Raji (cell line): ENCODE results near the gene PRPH2.

Experiments used
- POLR2A ChIP-seq: IDR thresholded peaks from 2 replicates; pipeline ENCODE4 v1.6.1; 2011; ENCODE audit warnings: low read depth, low read length, control low read depth; ENCODE audit not compliant: insufficient read depth

The PRPH2 gene

GRCh38 chr6:42715871-42716270, 6.5 kb downstream of the PRPH2 start:
- no peak for TF ChIP-seq POLR2A

- TF ChIP-seq POLR2A: no peak
These were observed 8.2 kb downstream of the PRPH2 start for GRCh38 chr6:42714098-42714761.

GRCh38 chr6:42711930-42712329, 10.5 kb downstream of the PRPH2 start:
- no peak for TF ChIP-seq POLR2A

DNA sequence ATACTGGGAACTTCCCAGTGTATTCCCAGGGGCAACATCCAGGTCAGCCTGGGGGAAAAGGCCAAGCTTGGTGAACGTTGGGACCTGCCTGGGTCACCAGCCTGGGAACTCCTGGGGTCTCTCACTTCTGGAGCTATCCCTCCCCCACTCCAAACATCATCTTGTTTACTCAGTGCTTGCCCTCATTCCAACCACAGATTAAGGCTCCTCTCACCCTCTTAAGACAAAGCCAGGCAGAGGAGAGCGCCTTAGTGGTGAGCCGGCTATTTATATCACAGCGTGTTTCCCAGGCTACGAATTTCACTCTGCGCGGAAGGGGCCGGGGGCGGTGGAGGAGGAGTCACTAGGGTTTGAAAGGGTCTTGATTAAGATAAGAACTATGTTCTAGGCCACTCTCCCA, 12.1 kb downstream of the PRPH2 start:
- TF ChIP-seq POLR2A: no peak

DNA sequence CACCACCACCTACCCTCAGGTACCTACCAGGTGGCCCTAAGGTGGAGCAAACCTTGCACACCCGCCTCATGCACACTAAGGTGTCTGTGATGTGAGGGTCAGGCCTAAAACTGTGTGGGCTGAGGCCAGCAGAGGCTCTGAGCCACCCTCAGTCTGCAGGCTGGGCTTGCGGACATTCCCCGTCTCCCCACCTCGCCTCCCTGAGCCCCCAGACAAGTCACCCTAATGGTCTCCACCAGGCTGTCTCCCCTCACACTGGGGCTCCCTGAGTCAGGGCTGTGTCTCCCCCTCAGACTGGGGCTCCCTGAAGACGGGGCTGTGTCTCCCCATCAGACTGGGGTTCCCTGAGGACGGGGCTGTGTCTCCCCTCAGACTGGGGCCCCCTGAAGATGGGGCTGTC, 12.5 kb downstream of the PRPH2 start:
- TF ChIP-seq POLR2A: no peak

DNA sequence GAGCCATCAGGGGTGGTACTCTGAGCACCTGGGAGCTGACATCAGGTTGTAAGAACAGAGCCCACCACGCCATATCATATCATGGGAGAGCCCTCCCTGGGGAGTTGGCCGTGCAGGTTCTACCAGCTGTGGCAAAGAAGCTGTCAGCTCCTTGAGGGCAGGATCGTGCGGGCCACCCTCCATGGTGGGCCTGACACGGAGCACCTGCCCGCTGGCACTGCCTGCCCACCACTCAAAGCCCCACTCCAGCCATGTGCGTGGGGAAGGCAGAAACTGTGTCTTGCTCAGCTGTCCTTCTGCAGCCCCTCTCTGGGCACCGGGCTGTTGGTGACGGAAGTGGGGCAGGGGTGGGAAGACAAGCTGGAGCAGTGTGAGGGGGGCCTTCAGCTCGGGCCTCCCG, 14.3 kb downstream of the PRPH2 start:
- TF ChIP-seq POLR2A: no peak

- no peak for TF ChIP-seq POLR2A
These were observed 14.8 kb downstream of the PRPH2 start for GRCh38 chr6:42707595-42707994.

DNA sequence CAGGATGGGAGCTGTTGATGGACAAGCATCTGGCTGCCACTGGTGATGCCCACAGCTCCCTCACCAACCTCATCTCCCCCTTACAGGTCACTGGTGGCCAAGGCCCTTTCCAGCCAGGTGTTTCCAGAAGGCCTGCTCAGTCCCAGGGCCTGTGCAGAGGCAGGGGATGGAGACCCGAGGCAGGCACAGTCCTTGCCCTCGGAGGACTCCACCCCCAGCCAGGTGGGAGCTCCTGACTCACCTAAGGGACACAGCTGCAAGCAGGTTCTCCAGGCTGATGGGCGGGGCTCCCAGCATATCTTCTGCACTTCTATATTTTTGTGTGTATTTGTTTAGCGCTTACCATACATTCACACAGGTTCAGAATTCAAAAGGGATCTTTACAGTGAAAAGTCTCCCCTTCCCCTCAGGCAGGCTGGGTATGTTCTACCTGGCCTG, 17.4 kb downstream of the PRPH2 start:
- TF ChIP-seq POLR2A: no peak

DNA sequence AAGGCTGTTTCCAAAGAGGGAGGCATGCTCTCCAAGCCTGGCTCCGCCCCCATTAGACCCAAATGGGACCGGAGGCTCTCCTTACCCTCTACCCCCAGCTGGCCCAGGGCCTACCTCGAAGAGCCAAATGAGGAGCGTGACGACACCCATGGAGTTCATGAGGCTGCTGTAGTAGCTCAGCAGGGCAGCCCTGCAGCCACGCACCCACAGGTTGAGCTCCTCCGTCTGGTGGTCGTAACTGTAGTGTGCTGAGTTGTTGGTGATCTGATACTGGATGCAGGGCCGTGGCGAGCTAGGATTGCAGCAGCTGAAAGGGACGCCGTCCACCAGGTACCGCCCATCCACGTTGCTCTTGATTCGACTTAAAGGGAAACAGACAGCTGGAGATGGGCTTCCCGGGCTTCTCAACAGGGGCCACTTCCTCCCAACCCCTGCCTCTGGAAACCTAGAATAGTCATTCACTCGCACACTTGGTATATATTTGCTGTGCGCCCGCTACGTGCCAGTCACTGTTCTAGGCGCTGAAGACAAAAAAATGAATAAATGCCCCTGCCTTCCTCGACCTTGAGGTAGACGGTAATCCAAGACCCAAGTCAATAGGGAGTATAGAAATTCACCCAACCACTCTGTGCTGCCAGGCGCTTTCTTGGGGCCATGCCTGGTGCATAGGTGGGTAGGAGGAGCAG, 18.0 kb downstream of the PRPH2 start:
- TF ChIP-seq POLR2A: no peak

GRCh38 chr6:42702200-42702599, 20.2 kb downstream of the PRPH2 start:
- no peak for TF ChIP-seq POLR2A

- no peak for TF ChIP-seq POLR2A
These were observed 24.2 kb downstream of the PRPH2 start for GRCh38 chr6:42698217-42698616.

GRCh38 chr6:42697268-42697655, 25.1 kb downstream of the PRPH2 start:
- no peak for TF ChIP-seq POLR2A

DNA sequence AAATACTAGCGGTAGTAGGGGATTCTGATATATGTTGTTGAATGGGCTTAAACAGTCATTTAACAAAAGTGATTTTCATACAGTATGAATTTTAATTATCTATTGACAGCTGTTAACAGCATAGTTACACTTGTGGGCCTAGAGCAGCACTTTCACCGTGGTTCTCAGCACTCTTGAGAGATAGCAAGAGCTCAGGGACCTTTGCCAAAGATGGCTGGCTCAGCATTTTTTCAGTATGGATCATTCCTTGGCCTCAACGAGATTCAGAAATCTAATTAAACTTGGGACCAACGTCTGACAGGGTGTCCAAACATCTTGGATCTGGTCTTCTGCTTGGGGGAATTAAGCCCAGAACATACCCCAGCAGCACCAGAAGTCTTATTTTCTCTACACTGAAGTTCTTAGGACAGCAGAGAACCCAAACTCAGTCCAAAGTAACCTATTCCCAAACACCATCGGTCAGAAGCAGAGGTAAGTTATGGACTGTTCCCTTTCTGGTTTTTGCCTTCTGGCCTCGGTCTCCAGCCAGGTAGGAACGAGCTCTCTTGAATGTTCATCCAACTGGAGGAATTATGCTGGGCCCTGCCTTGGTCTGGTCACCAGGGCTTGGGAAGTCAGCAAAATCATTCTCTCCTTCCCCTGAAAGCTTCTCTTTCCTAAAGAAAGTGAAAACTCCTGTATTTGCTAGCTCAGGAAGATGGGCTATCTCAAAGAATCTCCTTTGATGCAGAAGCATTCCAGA, 25.7 kb downstream of the PRPH2 start:
- TF ChIP-seq POLR2A: no peak

GRCh38 chr6:42694586-42694985, 27.8 kb downstream of the PRPH2 start:
- TF ChIP-seq POLR2A: no peak

DNA sequence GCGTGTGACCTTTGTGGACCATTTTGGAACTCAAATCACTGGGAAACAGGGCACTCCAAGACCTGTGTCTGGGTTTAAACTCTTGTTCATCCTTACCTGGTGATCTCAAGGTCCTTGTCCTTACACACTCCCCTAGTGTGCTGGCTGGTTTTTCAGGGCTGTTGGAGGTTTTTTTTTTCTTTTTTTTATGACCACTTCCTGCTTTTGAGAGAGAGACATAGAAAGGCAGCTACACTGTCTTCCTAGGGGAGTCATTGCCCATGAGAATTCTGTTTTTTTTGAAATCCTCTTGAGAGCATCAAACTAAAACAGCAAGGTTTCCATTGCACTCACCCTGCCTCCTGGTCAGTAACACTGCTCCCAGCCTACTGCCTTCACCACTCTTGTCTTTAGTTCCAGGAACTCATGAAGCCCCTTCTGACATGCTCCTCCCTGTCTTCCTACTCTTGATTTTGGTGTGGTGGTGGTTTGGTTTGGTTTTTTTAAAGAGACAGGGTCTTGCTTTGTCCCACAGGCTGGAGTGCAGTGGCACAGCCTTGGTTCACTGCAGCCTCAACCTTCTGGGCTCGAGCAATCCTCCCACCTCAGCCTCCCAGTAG, 28.6 kb downstream of the PRPH2 start:
- TF ChIP-seq POLR2A: no peak
